H9 (cell line): ENCODE measurements around the gene ACVR1. TPM values are rescaled to one million over a fixed set of nuclear protein-coding genes. Genes with fewer than 3 reads are reported as not detected.

ENCODE experiments used
- DNase-seq: peaks from one replicate; pipeline ENCODE4 v3.0.0-alpha.2; 2017
- H2AFZ ChIP-seq: one replicate; pipeline ENCODE4 v1.6.1; 2013; ENCODE audit warnings: mild to moderate bottlenecking, low read length, control low read depth, moderate library complexity
- H2AK5ac ChIP-seq: 2 replicates; pipeline ENCODE4 v1.6.1; 2013; ENCODE audit warnings: low read length, control low read depth, mixed read lengths; ENCODE audit not compliant: insufficient read length
- H2BK120ac ChIP-seq: one replicate; pipeline ENCODE4 v1.6.1; 2013; ENCODE audit warnings: low read depth, mild to moderate bottlenecking, low read length, control low read depth, inconsistent platforms; ENCODE audit not compliant: poor library complexity, severe bottlenecking
- H2BK12ac ChIP-seq: 2 replicates; pipeline ENCODE4 v1.6.1; 2013; ENCODE audit warnings: low read length, control low read depth, mixed read lengths, low read depth; ENCODE audit not compliant: insufficient read length
- H2BK15ac ChIP-seq: 2 replicates; pipeline ENCODE4 v1.6.1; 2013; ENCODE audit warnings: low read depth, low read length, control low read depth
- H2BK20ac ChIP-seq: one replicate; pipeline ENCODE4 v1.6.1; 2013; ENCODE audit warnings: low read depth, mild to moderate bottlenecking, low read length, control low read depth, inconsistent platforms; ENCODE audit not compliant: poor library complexity, severe bottlenecking
- H2BK5ac ChIP-seq: 2 replicates; pipeline ENCODE4 v1.6.1; 2013; ENCODE audit warnings: low read length, control low read depth, mixed read lengths; ENCODE audit not compliant: insufficient read length
- H3K14ac ChIP-seq: 2 replicates; pipeline ENCODE4 v1.6.1; 2013; ENCODE audit warnings: low read length, control low read depth; ENCODE audit not compliant: insufficient read depth
- H3K18ac ChIP-seq: 2 replicates; pipeline ENCODE4 v1.6.1; 2013; ENCODE audit warnings: low read depth, mild to moderate bottlenecking, mixed read lengths, low read length, control low read depth; ENCODE audit not compliant: insufficient read length
- H3K23ac ChIP-seq: 2 replicates; pipeline ENCODE4 v1.6.1; 2013; ENCODE audit warnings: low read length, control low read depth, mixed read lengths, low read depth; ENCODE audit not compliant: insufficient read length
- H3K23me2 ChIP-seq: 2 replicates; pipeline ENCODE4 v1.6.1; 2013; ENCODE audit warnings: low read depth, mild to moderate bottlenecking, mixed read lengths, low read length, control low read depth; ENCODE audit not compliant: insufficient read length, poor library complexity, severe bottlenecking
- H3K27ac ChIP-seq: 2 replicates; pipeline ENCODE4 v1.5.1; 2013; ENCODE audit warnings: low read length, control low read depth, mixed read lengths, low read depth; ENCODE audit not compliant: insufficient read length
- H3K27me3 ChIP-seq: 2 replicates; pipeline ENCODE4 v1.6.1; 2013; ENCODE audit warnings: low read length, control low read depth, inconsistent platforms; ENCODE audit not compliant: insufficient read depth
- H3K4ac ChIP-seq: 2 replicates; pipeline ENCODE4 v1.6.1; 2013; ENCODE audit warnings: low read depth, mild to moderate bottlenecking, control low read depth, inconsistent platforms, low read length, moderate library complexity
- H3K4me1 ChIP-seq: 2 replicates; pipeline ENCODE4 v1.6.1; 2013; ENCODE audit warnings: low read length, control low read depth, inconsistent platforms; ENCODE audit not compliant: insufficient read depth
- H3K4me2 ChIP-seq: 2 replicates; pipeline ENCODE4 v1.6.1; 2013; ENCODE audit warnings: low read length, control low read depth, mixed read lengths; ENCODE audit not compliant: insufficient read length, insufficient read depth
- H3K56ac ChIP-seq: 2 replicates; pipeline ENCODE4 v1.6.1; 2013; ENCODE audit warnings: low read depth, mild to moderate bottlenecking, mixed read lengths, low read length, control low read depth; ENCODE audit not compliant: insufficient read length
- H3K79me1 ChIP-seq: 2 replicates; pipeline ENCODE4 v1.6.1; 2013; ENCODE audit warnings: low read depth, mild to moderate bottlenecking, moderate library complexity, low read length, control low read depth, inconsistent platforms; ENCODE audit not compliant: insufficient read depth, poor library complexity, severe bottlenecking
- H3K79me2 ChIP-seq: 2 replicates; pipeline ENCODE4 v1.6.1; 2013; ENCODE audit warnings: low read length, control low read depth, inconsistent platforms; ENCODE audit not compliant: insufficient read depth
- H3K9ac ChIP-seq: 2 replicates; pipeline ENCODE4 v1.6.1; 2013; ENCODE audit warnings: low read length, control low read depth, mixed read lengths; ENCODE audit not compliant: insufficient read length; ENCODE audit errors: extremely low read depth
- H3K9me3 ChIP-seq: one replicate; pipeline ENCODE4 v1.6.1; 2013; ENCODE audit warnings: low read depth, low read length, inconsistent platforms; ENCODE audit not compliant: control insufficient read depth
- H3T11ph ChIP-seq: one replicate; pipeline ENCODE4 v1.6.1; 2013; ENCODE audit warnings: mild to moderate bottlenecking, low read length, control low read depth, inconsistent platforms
- H4K20me1 ChIP-seq: one replicate; pipeline ENCODE4 v1.6.1; 2013; ENCODE audit not compliant: control insufficient read depth, insufficient read length, insufficient read depth
- H4K5ac ChIP-seq: 2 replicates; pipeline ENCODE4 v1.6.1; 2013; ENCODE audit warnings: low read depth, mild to moderate bottlenecking, mixed read lengths, low read length, control low read depth; ENCODE audit not compliant: insufficient read length
- H4K8ac ChIP-seq: replicated peaks from 2 replicates; pipeline ENCODE4 v1.6.1; 2013; ENCODE audit warnings: low read length, control low read depth, mixed read lengths, low read depth; ENCODE audit not compliant: insufficient read length
- H4K91ac ChIP-seq: 2 replicates; pipeline ENCODE4 v1.6.1; 2013; ENCODE audit warnings: low read depth, mild to moderate bottlenecking, moderate library complexity, mixed read lengths, low read length, control low read depth; ENCODE audit not compliant: insufficient read length
- H3K27ac Mint-ChIP-seq, 3 experiments: 2 replicates in 2 of 3; 3 replicates in 1 of 3; pipeline ENCODE4 v1.8.0; 2020 to 2021; ENCODE audit warnings: mixed read lengths in 3 of 3, mild to moderate bottlenecking in 1 of 3, moderate library complexity in 1 of 3
- H3K27me3 Mint-ChIP-seq: 2 replicates; pipeline ENCODE4 v1.8.0; 2021; ENCODE audit warnings: low read depth, mild to moderate bottlenecking, moderate library complexity, mixed read lengths
- H3K36me3 Mint-ChIP-seq, 3 experiments: 2 replicates in 2 of 3; 3 replicates in 1 of 3; pipeline ENCODE4 v1.8.0; 2020 to 2021; ENCODE audit warnings: low read depth in 3 of 3, mixed read lengths in 3 of 3; ENCODE audit not compliant: insufficient read depth in 1 of 3
- H3K4me1 Mint-ChIP-seq, 2 experiments: 2 replicates each; pipeline ENCODE4 v1.8.0; 2020; ENCODE audit warnings: mixed read lengths in 2 of 2
- H3K4me3 Mint-ChIP-seq, 2 experiments: 2 replicates in 1 of 2; 3 replicates in 1 of 2; pipeline ENCODE4 v1.8.0; 2020 to 2021; ENCODE audit warnings: mild to moderate bottlenecking in 2 of 2, mixed read lengths in 2 of 2, moderate library complexity in 1 of 2
- H3K9me3 Mint-ChIP-seq, 2 experiments: 2 replicates in 1 of 2; 3 replicates in 1 of 2; pipeline ENCODE4 v1.8.0; 2020; ENCODE audit warnings: mild to moderate bottlenecking in 2 of 2, mixed read lengths in 2 of 2, moderate library complexity in 1 of 2
- CTCF ChIP-seq: fragments of 200-600 bp; sonication (generic); conservative IDR thresholded peaks from 3 replicates; pipeline ENCODE4 v1.8.0; 2021; ENCODE audit warnings: antibody characterized with exemption, mild to moderate bottlenecking
- WGBS: extraction: QIAGEN DNeasy Blood & Tissue Kit; methylation state at CpG from one replicate; pipeline ENCODE4 v1.1.7; 2013; ENCODE audit warnings: missing lambda C conversion rate, low lambda C conversion rate, mixed read lengths; ENCODE audit not compliant: insufficient read length; ENCODE audit errors: extremely low coverage; 5-methylcytosine and 5-hydroxymethylcytosine counted together
- total RNA-seq: library from RNA; stranded (reverse); gene quantifications from 2 replicates; pipeline ENCODE4 v1.2.1, GENCODE V29; 2021

The ACVR1 gene
- total RNA-seq, 1 experiment from 2014 or later: 21.2 TPM

GRCh38 chr2:157877761-157878400 lies 1.8 kb upstream of the ACVR1 start:
- WGBS: no CpG with 5 or more reads among the region's 3 CpGs
- Histone ChIP-seq H2BK20ac (no peak overlapping the region), H4K91ac (no peak overlapping the region), H2AFZ (no peak overlapping the region), H3K79me2 (peaks cover 7% of the 10 kb centered on the region; the same call in 1 of the 2 replicates), H3K27ac (no peak overlapping the region), H3K9me3 (no peaks in the 10 kb centered on the region), H3K27me3 (no peaks in the 10 kb centered on the region), H3K23ac (no peak overlapping the region), H2BK15ac (no peak overlapping the region), H3K56ac (no peak overlapping the region), H4K8ac (no peak overlapping the region), H3K14ac (no peak overlapping the region), H3K4me1 (peaks cover 3% of the 10 kb centered on the region; the same call in 1 of the 2 replicates), H4K5ac (no peak overlapping the region), H3K9ac (no peak overlapping the region), H2BK120ac (no peak overlapping the region), H2BK12ac (no peak overlapping the region), H3T11ph (no peak overlapping the region), H3K18ac (no peak overlapping the region), H3K4me2 (no peak overlapping the region), H2BK5ac (no peak overlapping the region), H3K79me1 (no peaks in the 10 kb centered on the region), H4K20me1 (no peaks in the 10 kb centered on the region), H2AK5ac (no peak overlapping the region), H3K4ac (no peak overlapping the region), H3K23me2 (peaks cover 6% of the 10 kb centered on the region)
- H3K27me3 Mint-ChIP-seq: peaks cover 2% of the 10 kb centered on the region; the same call in 1 of the 2 replicates
- TF ChIP-seq CTCF: no peak
- no peaks in the 10 kb centered on the region; a peak in 1 of 7 replicates for H3K36me3 Mint-ChIP-seq
- H3K4me3 Mint-ChIP-seq: 0 out of 5 replicates have a peak overlapping the region, but pooled peaks of 1 of the 2 experiments have one; percentile 80
- DNase-seq: no peak
- no peak overlapping the region for H3K27ac Mint-ChIP-seq
- peaks cover 22 to 33% of the 10 kb centered on the region in 2 experiments for H3K4me1 Mint-ChIP-seq
- H3K9me3 Mint-ChIP-seq: no peaks in the 10 kb centered on the region; a peak in 1 of 5 replicates
